ENCODE results near the gene LRRK2. TPM values are rescaled to one million over a fixed set of nuclear protein-coding genes. Genes with fewer than 3 reads are reported as not detected.

LRRK2 gene
- total and polyA plus RNA-seq, 2 experiments from 2014 or later = 0.24 TPM; not detected in 1

DNA sequence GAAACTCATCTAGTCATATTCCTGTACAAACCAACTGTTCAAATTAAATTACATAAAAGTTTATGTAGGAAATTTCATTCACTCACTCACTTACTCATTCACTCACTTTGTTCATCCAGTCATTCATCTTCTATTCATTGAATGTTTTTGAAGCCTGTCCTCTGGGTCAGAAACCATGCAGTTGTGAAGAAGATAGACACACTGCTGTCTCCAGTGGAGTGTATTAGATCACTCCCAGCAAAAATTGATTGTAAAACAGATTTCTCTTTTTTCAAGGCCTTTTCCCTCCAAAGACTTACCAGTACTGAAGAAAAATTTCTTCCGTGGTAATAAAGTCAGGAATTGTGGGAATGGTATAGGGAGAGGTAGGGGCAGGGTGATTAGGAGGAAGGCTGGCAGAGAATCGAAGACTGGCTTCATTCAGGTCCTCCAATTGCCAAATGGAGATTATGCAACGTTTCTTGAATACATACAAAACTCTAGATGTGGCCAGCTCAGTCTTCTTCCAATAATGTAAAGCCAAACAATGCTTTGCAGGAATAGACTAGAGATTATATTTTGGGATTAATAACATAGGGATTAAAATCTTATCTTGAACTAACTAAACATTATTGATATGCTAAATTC lies 9.1 kb downstream of the LRRK2 start (continued):
- no peak for TF ChIP-seq ETS1 (IDR thresholded peaks at IDR 0.05)
- TF ChIP-seq EZH2 (IDR thresholded peaks at IDR 0.05; ENCODE audit: low read depth, unreplicated experiment) = no peak
- no peak for TF ChIP-seq STAT1 (IDR thresholded peaks at IDR 0.05; ENCODE audit: unreplicated experiment)
- no peak for TF ChIP-seq JUNB (IDR thresholded peaks at IDR 0.05; ENCODE audit: unreplicated experiment)

GRCh38 chr12:40236357-40236850 lies 11.6 kb downstream of the LRRK2 start:
- Mint-ChIP-seq H3K4me3 (no peak overlapping the region), H3K9me3 (no peaks in the 10 kb centered on the region), H3K27ac (peak overlapping the region; percentile 30), H3K36me3 (ENCODE audit: low read depth) (no peaks in the 10 kb centered on the region), H3K4me1 (no peaks in the 10 kb centered on the region), H3K27me3 (ENCODE audit: insufficient read depth, low read depth, poor library complexity) (no peaks in the 10 kb centered on the region)
- DNase-seq (ENCODE audit: low spot score) = no peak
- Histone ChIP-seq H4K20me1 (replicated peaks; ENCODE audit: insufficient read depth) (no peaks in the 10 kb centered on the region), H3K4me3 (no peak overlapping the region), H3K4me1 (ENCODE audit: insufficient read depth) (no peaks in the 10 kb centered on the region), H3K27ac (ENCODE audit: low read depth) (no peak overlapping the region), H3F3A (replicated peaks; ENCODE audit: low read depth) (no peaks in the 10 kb centered on the region), H2AFZ (peak overlapping the region; percentile 64), H3K27me3 (ENCODE audit: insufficient read depth) (no peaks in the 10 kb centered on the region), H3K9me2 (ENCODE audit: insufficient read depth) (0 out of 2 replicates have a peak, but pooled peaks cover 4% of the 10 kb centered on the region), H3K79me2 (replicated peaks; ENCODE audit: insufficient read depth) (no peaks in the 10 kb centered on the region), H3K4me2 (no peak overlapping the region), H3K36me3 (ENCODE audit: insufficient read depth) (no peaks in the 10 kb centered on the region)
- TF ChIP-seq ZNF462 (CRISPR knock-in tag; IDR thresholded peaks at IDR 0.05) (no peak), EZH2phosphoT487 (IDR thresholded peaks at IDR 0.05; ENCODE audit: unreplicated experiment) (no peak), ZNF114 (CRISPR knock-in tag; IDR thresholded peaks at IDR 0.05) (no peak)
- ATAC-seq = no peak

Measured in GM23338 (cell line).